Skin epidermis (tissue), 12 donors: ENCODE data around the gene SYF2.
"Not testable (repeated sequence)": the region's sequence is repeated elsewhere in the genome, so short reads cannot be mapped to it uniquely, and the experiment has no call there.

Experiments used
- H3K27ac ChIP-seq, 21 experiments: fragments of 200-600 bp; sonication (generic) in 11 of 21; one replicate each; pipeline ENCODE4 v1.5.0; 2020; ENCODE audit warnings: mild to moderate bottlenecking in 3 of 21, inconsistent platforms in 2 of 21, moderate library complexity in 2 of 21
- H3K4me3 ChIP-seq, 7 experiments: fragments of 200-600 bp; sonication (generic) in 2 of 7; one replicate each; pipeline ENCODE4 v1.5.0; 2020; ENCODE audit warnings: inconsistent platforms in 2 of 7, mild to moderate bottlenecking in 2 of 7, moderate library complexity in 1 of 7

The SYF2 gene

GRCh38 chr1:25232027-25232865, at the start of gene SYF2:
Gene SYF2, minus strand, starts transcription at chr1:25232502. Its CDS starts 35 bp downstream, at chr1:25232467.
- Histone ChIP-seq H3K4me3 (peak within 1 kb of the TSS; percentile 62 to 96 (median 81)), H3K27ac (peak within 1 kb of the TSS; percentile 51 to 97 (median 91))

GRCh38 chr1:25279693-25280111, 47.4 kb upstream of the SYF2 start:
- H3K27ac ChIP-seq, H3K4me3 ChIP-seq: not testable (repeated sequence)

- H3K27ac ChIP-seq, H3K4me3 ChIP-seq: not testable (repeated sequence)
Measured at GRCh38 chr1:25278790-25279189, 46.5 kb upstream of the SYF2 start.

- not testable (repeated sequence) for H3K27ac ChIP-seq, H3K4me3 ChIP-seq
Measured at GRCh38 chr1:25278358-25278757, 46.1 kb upstream of the SYF2 start.

- not testable (repeated sequence) for H3K27ac ChIP-seq, H3K4me3 ChIP-seq
Measured at GRCh38 chr1:25277295-25277694, 45.0 kb upstream of the SYF2 start.

GRCh38 chr1:25275648-25276047, 43.3 kb upstream of the SYF2 start:
- not testable (repeated sequence) for H3K4me3 ChIP-seq, H3K27ac ChIP-seq

GRCh38 chr1:25272238-25272637, 39.9 kb upstream of the SYF2 start, which contains the start of gene RHD:
Gene RHD, plus strand, starts transcription at chr1:25272509. Its CDS starts 39 bp downstream, at chr1:25272548.
- H3K27ac ChIP-seq, H3K4me3 ChIP-seq: not testable (repeated sequence)

- Histone ChIP-seq H3K27ac (peak overlapping the region in 8 of 21 experiments; percentile 29 to 97 (median 84)), H3K4me3 (peak overlapping the region in 4 of 7 experiments; percentile 35 to 55 (median 42))
Measured at GRCh38 chr1:25268143-25268760, 36.0 kb upstream of the SYF2 start.

- peak overlapping the region in 16 of 21 experiments; percentile 22 to 97 (median 82) for H3K27ac ChIP-seq
- peak overlapping the region in 4 of 7 experiments; percentile 35 to 55 (median 42) for H3K4me3 ChIP-seq
Measured at GRCh38 chr1:25267288-25268142, 35.2 kb upstream of the SYF2 start.

GRCh38 chr1:25266554-25267287, 34.4 kb upstream of the SYF2 start:
- Histone ChIP-seq H3K4me3 (peak overlapping the region in 4 of 7 experiments; percentile 35 to 55 (median 42)), H3K27ac (peak overlapping the region in 7 of 21 experiments; percentile 34 to 91 (median 83))

GRCh38 chr1:25260336-25260735, 28.0 kb upstream of the SYF2 start:
- H3K4me3 ChIP-seq = not testable (repeated sequence)
- peak overlapping the region in 3 of 21 experiments; percentile 1 to 41 (median 11) for H3K27ac ChIP-seq

GRCh38 chr1:25259813-25260212, 27.5 kb upstream of the SYF2 start:
- not testable (repeated sequence) for H3K4me3 ChIP-seq
- H3K27ac ChIP-seq = peak overlapping the region in 2 of 21 experiments; percentile 11 to 34

- H3K4me3 ChIP-seq = no peak overlapping the region
- no peak overlapping the region for H3K27ac ChIP-seq
Measured at GRCh38 chr1:25257196-25257595, 24.9 kb upstream of the SYF2 start.

- Histone ChIP-seq H3K4me3 (no peak overlapping the region), H3K27ac (no peak overlapping the region)
Measured at GRCh38 chr1:25256578-25256965, 24.3 kb upstream of the SYF2 start.

GRCh38 chr1:25255706-25256577, 23.6 kb upstream of the SYF2 start:
- H3K27ac ChIP-seq = no peak overlapping the region
- no peak overlapping the region for H3K4me3 ChIP-seq

- Histone ChIP-seq H3K27ac (no peak overlapping the region), H3K4me3 (no peak overlapping the region)
Measured at GRCh38 chr1:25253911-25254310, 21.6 kb upstream of the SYF2 start.

GRCh38 chr1:25247829-25248754, 15.8 kb upstream of the SYF2 start:
- H3K27ac ChIP-seq = peak overlapping the region; percentile 54 to 100 (median 98)
- H3K4me3 ChIP-seq = peak overlapping the region; percentile 61 to 98 (median 86)
